ENCODE results near the gene CDKL5.

DNA sequence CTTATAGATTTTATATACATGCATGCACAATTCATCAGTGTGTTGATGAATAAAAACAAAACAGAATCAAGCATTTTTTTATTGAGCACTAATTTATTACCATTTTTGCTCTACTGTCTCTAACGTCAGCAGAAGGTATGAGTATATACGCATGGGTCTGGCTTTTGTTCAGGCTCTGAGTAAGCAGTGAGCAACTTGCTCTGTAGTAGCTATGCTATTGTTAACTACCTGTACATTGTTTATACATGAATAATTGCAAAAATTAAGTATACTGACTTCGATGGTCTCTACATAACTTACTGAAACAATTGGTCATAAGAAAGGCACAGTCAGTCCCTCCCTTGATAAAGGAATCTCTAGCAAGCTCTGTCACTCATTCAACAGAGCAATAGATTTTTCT, 123.6 kb downstream of the CDKL5 start:
- no peak for TF ChIP-seq REST (IDR thresholded peaks at IDR 0.05; ENCODE audit: low read depth)
- TF ChIP-seq TEAD4 (IDR thresholded peaks at IDR 0.05), result no peak
- no peak for TF ChIP-seq EP300 (IDR thresholded peaks at IDR 0.05; ENCODE audit: borderline replicate concordance)
- no peak for TF ChIP-seq FOXM1 (IDR thresholded peaks at IDR 0.05; ENCODE audit: borderline replicate concordance, low read depth)
- no peak for TF ChIP-seq YY1 (IDR thresholded peaks at IDR 0.05; ENCODE audit: low read depth)
- TF ChIP-seq CREB1 (IDR thresholded peaks at IDR 0.05; ENCODE audit: low read depth), result no peak
- no peak for TF ChIP-seq TAF1 (IDR thresholded peaks at IDR 0.05; ENCODE audit: low read depth)
